ENCODE measurements around the gene CDC45. TPM values are rescaled to one million over a fixed set of nuclear protein-coding genes. Genes with fewer than 3 reads are reported as not detected.
A peak's percentile ranks its signal among the peaks of the same experiment; 100 is the strongest.

CDC45 gene
- total RNA-seq, 2 experiments from 2014 or later, result 80.2 to 83.0 TPM

GRCh38 chr22:19480173-19480568 lies 451 bp downstream of the CDC45 start:
- Histone ChIP-seq H3K4me1 (ENCODE audit: insufficient read depth, low read length, poor library complexity, severe bottlenecking) (peaks cover 14% of the 10 kb centered on the region), H3K9me3 (ENCODE audit: low read length) (no peaks in the 10 kb centered on the region), H3K27ac (ENCODE audit: low read depth, low read length, poor library complexity, severe bottlenecking) (peak overlapping the region; percentile 75), H3K4me2 (ENCODE audit: low read length) (peak overlapping the region; percentile 98), H3K4me3 (ENCODE audit: low read depth, low read length, poor library complexity, severe bottlenecking) (peak overlapping the region; percentile 94), H3K36me3 (ENCODE audit: insufficient read depth, low read length) (peaks cover 55% of the 10 kb centered on the region), H4K20me1 (ENCODE audit: insufficient read depth, low read length) (peaks cover 19% of the 10 kb centered on the region), H3K9me2 (ENCODE audit: insufficient read depth, low read length) (no peaks in the 10 kb centered on the region), H2AFZ (ENCODE audit: low read length) (peak overlapping the region; percentile 78; the same call in 1 of the 2 replicates), H3K79me2 (ENCODE audit: insufficient read depth, low read depth, low read length) (peaks cover 60% of the 10 kb centered on the region)
- ChIA-PET POLR2A (interaction anchor here (0.6 to 1.6 kb wide), 5 partner anchors 52 to 1505 kb away, joined by 3 to 6 read pairs (median 5); no protein-coding TSS in a partner anchor), CTCF (ENCODE audit: unreplicated experiment) (interaction anchor here (0.5 kb wide), 1 partner anchor 31 kb away, joined by 3 read pairs; no protein-coding TSS in a partner anchor)
- DNase-seq (ENCODE audit: low spot score), result peak; percentile 31
- TF ChIP-seq EZH2phosphoT487 (IDR thresholded peaks at IDR 0.05; ENCODE audit: borderline replicate concordance, low read depth, low read length), result no peak
- BruUV-seq (replicated peaks), result no TSS peak
- intact Hi-C loops (cut with micrococcal nuclease; ENCODE audit: unreplicated experiment), result loop anchor here (5.0 kb wide), 1 partner anchor 33 kb away; the partner anchor contains the start of gene C22orf39

- H3K9me2 ChIP-seq (ENCODE audit: insufficient read depth, low read length), result no peaks in the 10 kb centered on the region
- H3K4me1 ChIP-seq (ENCODE audit: insufficient read depth, low read length, poor library complexity, severe bottlenecking), result peaks cover 14% of the 10 kb centered on the region
- ChIA-PET POLR2A (interaction anchor here (1.5 to 1.6 kb wide), 2 partner anchors 53 to 307 kb away, joined by 3 to 5 read pairs; no protein-coding TSS in a partner anchor), CTCF (ENCODE audit: unreplicated experiment) (interaction anchor here (0.5 kb wide), 1 partner anchor 30 kb away, joined by 3 read pairs; no protein-coding TSS in a partner anchor)
- intact Hi-C loops (cut with micrococcal nuclease; ENCODE audit: unreplicated experiment), result loop anchor here (5.0 kb wide), 1 partner anchor 33 kb away; the partner anchor contains the start of gene C22orf39
- DNase-seq (ENCODE audit: low spot score), result peak; percentile 12
- H3K9me3 ChIP-seq (ENCODE audit: low read length), result no peaks in the 10 kb centered on the region
- H3K36me3 ChIP-seq (ENCODE audit: insufficient read depth, low read length), result peaks cover 55% of the 10 kb centered on the region
- peak overlapping the region; percentile 98 for H3K4me2 ChIP-seq (ENCODE audit: low read length)
- TF ChIP-seq CTCF (conservative IDR thresholded peaks at IDR 0.05; ENCODE audit: low read length), result no peak
- TF ChIP-seq EZH2phosphoT487 (IDR thresholded peaks at IDR 0.05; ENCODE audit: borderline replicate concordance, low read depth, low read length), result no peak
- no peak overlapping the region for H3K27ac ChIP-seq (ENCODE audit: low read depth, low read length, poor library complexity, severe bottlenecking)
- no peak overlapping the region for H2AFZ ChIP-seq (ENCODE audit: low read length)
- peak overlapping the region; percentile 94 for H3K4me3 ChIP-seq (ENCODE audit: low read depth, low read length, poor library complexity, severe bottlenecking)
- peaks cover 54% of the 10 kb centered on the region for H3K79me2 ChIP-seq (ENCODE audit: insufficient read depth, low read depth, low read length)
- BruUV-seq (replicated peaks), result no TSS peak
- H4K20me1 ChIP-seq (ENCODE audit: insufficient read depth, low read length), result peaks cover 19% of the 10 kb centered on the region
Observed at GRCh38 chr22:19480789-19481188, 1.1 kb downstream of the CDC45 start.

GRCh38 chr22:19482297-19482696 lies 2.6 kb downstream of the CDC45 start:
- H2AFZ ChIP-seq (ENCODE audit: low read length), result no peak overlapping the region
- no peak overlapping the region for H3K4me2 ChIP-seq (ENCODE audit: low read length)
- H3K9me2 ChIP-seq (ENCODE audit: insufficient read depth, low read length), result no peaks in the 10 kb centered on the region
- DNase-seq (ENCODE audit: low spot score), result no peak
- BruUV-seq (replicated peaks), result no TSS peak
- peaks cover 19% of the 10 kb centered on the region for H4K20me1 ChIP-seq (ENCODE audit: insufficient read depth, low read length)
- H3K79me2 ChIP-seq (ENCODE audit: insufficient read depth, low read depth, low read length), result peaks cover 40% of the 10 kb centered on the region
- intact Hi-C loops (cut with micrococcal nuclease; ENCODE audit: unreplicated experiment), result loop anchor here (5.0 kb wide), 1 partner anchor 35 kb away; the partner anchor contains the start of gene C22orf39
- ChIA-PET CTCF (ENCODE audit: unreplicated experiment) (no interaction called here), POLR2A (interaction anchor here (0.6 to 0.7 kb wide), 2 partner anchors 101 to 168 kb away, joined by 3 to 4 read pairs; no protein-coding TSS in a partner anchor)
- peaks cover 61% of the 10 kb centered on the region for H3K36me3 ChIP-seq (ENCODE audit: insufficient read depth, low read length)
- H3K27ac ChIP-seq (ENCODE audit: low read depth, low read length, poor library complexity, severe bottlenecking), result no peak overlapping the region
- no peak for TF ChIP-seq EZH2phosphoT487 (IDR thresholded peaks at IDR 0.05; ENCODE audit: borderline replicate concordance, low read depth, low read length)
- no peak for TF ChIP-seq CTCF (conservative IDR thresholded peaks at IDR 0.05; ENCODE audit: low read length)
- no peaks in the 10 kb centered on the region for H3K9me3 ChIP-seq (ENCODE audit: low read length)
- H3K4me1 ChIP-seq (ENCODE audit: insufficient read depth, low read length, poor library complexity, severe bottlenecking), result peaks cover 10% of the 10 kb centered on the region
- no peak overlapping the region for H3K4me3 ChIP-seq (ENCODE audit: low read depth, low read length, poor library complexity, severe bottlenecking)
